H9 (cell line): Measurements from ENCODE around the gene CHPF. TPM values are rescaled to one million over a fixed set of nuclear protein-coding genes. Genes with fewer than 3 reads are reported as not detected.

Experiments
- DNase-seq: peaks from one replicate; pipeline ENCODE4 v3.0.0-alpha.2; 2017
- H2AFZ ChIP-seq: one replicate; pipeline ENCODE4 v1.6.1; 2013; ENCODE audit warnings: mild to moderate bottlenecking, low read length, control low read depth, moderate library complexity
- H2AK5ac ChIP-seq: 2 replicates; pipeline ENCODE4 v1.6.1; 2013; ENCODE audit warnings: low read length, control low read depth, mixed read lengths; ENCODE audit not compliant: insufficient read length
- H2BK120ac ChIP-seq: one replicate; pipeline ENCODE4 v1.6.1; 2013; ENCODE audit warnings: low read depth, mild to moderate bottlenecking, low read length, control low read depth, inconsistent platforms; ENCODE audit not compliant: poor library complexity, severe bottlenecking
- H2BK12ac ChIP-seq: 2 replicates; pipeline ENCODE4 v1.6.1; 2013; ENCODE audit warnings: low read length, control low read depth, mixed read lengths, low read depth; ENCODE audit not compliant: insufficient read length
- H2BK15ac ChIP-seq: 2 replicates; pipeline ENCODE4 v1.6.1; 2013; ENCODE audit warnings: low read depth, low read length, control low read depth
- H2BK20ac ChIP-seq: one replicate; pipeline ENCODE4 v1.6.1; 2013; ENCODE audit warnings: low read depth, mild to moderate bottlenecking, low read length, control low read depth, inconsistent platforms; ENCODE audit not compliant: poor library complexity, severe bottlenecking
- H2BK5ac ChIP-seq: 2 replicates; pipeline ENCODE4 v1.6.1; 2013; ENCODE audit warnings: low read length, control low read depth, mixed read lengths; ENCODE audit not compliant: insufficient read length
- H3K14ac ChIP-seq: 2 replicates; pipeline ENCODE4 v1.6.1; 2013; ENCODE audit warnings: low read length, control low read depth; ENCODE audit not compliant: insufficient read depth
- H3K18ac ChIP-seq: 2 replicates; pipeline ENCODE4 v1.6.1; 2013; ENCODE audit warnings: low read depth, mild to moderate bottlenecking, mixed read lengths, low read length, control low read depth; ENCODE audit not compliant: insufficient read length
- H3K23ac ChIP-seq: 2 replicates; pipeline ENCODE4 v1.6.1; 2013; ENCODE audit warnings: low read length, control low read depth, mixed read lengths, low read depth; ENCODE audit not compliant: insufficient read length
- H3K23me2 ChIP-seq: 2 replicates; pipeline ENCODE4 v1.6.1; 2013; ENCODE audit warnings: low read depth, mild to moderate bottlenecking, mixed read lengths, low read length, control low read depth; ENCODE audit not compliant: insufficient read length, poor library complexity, severe bottlenecking
- H3K27ac ChIP-seq: 2 replicates; pipeline ENCODE4 v1.5.1; 2013; ENCODE audit warnings: low read length, control low read depth, mixed read lengths, low read depth; ENCODE audit not compliant: insufficient read length
- H3K27me3 ChIP-seq: 2 replicates; pipeline ENCODE4 v1.6.1; 2013; ENCODE audit warnings: low read length, control low read depth, inconsistent platforms; ENCODE audit not compliant: insufficient read depth
- H3K4ac ChIP-seq: 2 replicates; pipeline ENCODE4 v1.6.1; 2013; ENCODE audit warnings: low read depth, mild to moderate bottlenecking, control low read depth, inconsistent platforms, low read length, moderate library complexity
- H3K4me1 ChIP-seq: 2 replicates; pipeline ENCODE4 v1.6.1; 2013; ENCODE audit warnings: low read length, control low read depth, inconsistent platforms; ENCODE audit not compliant: insufficient read depth
- H3K4me2 ChIP-seq: 2 replicates; pipeline ENCODE4 v1.6.1; 2013; ENCODE audit warnings: low read length, control low read depth, mixed read lengths; ENCODE audit not compliant: insufficient read length, insufficient read depth
- H3K56ac ChIP-seq: 2 replicates; pipeline ENCODE4 v1.6.1; 2013; ENCODE audit warnings: low read depth, mild to moderate bottlenecking, mixed read lengths, low read length, control low read depth; ENCODE audit not compliant: insufficient read length
- H3K79me1 ChIP-seq: 2 replicates; pipeline ENCODE4 v1.6.1; 2013; ENCODE audit warnings: low read depth, mild to moderate bottlenecking, moderate library complexity, low read length, control low read depth, inconsistent platforms; ENCODE audit not compliant: insufficient read depth, poor library complexity, severe bottlenecking
- H3K79me2 ChIP-seq: 2 replicates; pipeline ENCODE4 v1.6.1; 2013; ENCODE audit warnings: low read length, control low read depth, inconsistent platforms; ENCODE audit not compliant: insufficient read depth
- H3K9ac ChIP-seq: 2 replicates; pipeline ENCODE4 v1.6.1; 2013; ENCODE audit warnings: low read length, control low read depth, mixed read lengths; ENCODE audit not compliant: insufficient read length; ENCODE audit errors: extremely low read depth
- H3K9me3 ChIP-seq: one replicate; pipeline ENCODE4 v1.6.1; 2013; ENCODE audit warnings: low read depth, low read length, inconsistent platforms; ENCODE audit not compliant: control insufficient read depth
- H3T11ph ChIP-seq: one replicate; pipeline ENCODE4 v1.6.1; 2013; ENCODE audit warnings: mild to moderate bottlenecking, low read length, control low read depth, inconsistent platforms
- H4K20me1 ChIP-seq: one replicate; pipeline ENCODE4 v1.6.1; 2013; ENCODE audit not compliant: control insufficient read depth, insufficient read length, insufficient read depth
- H4K5ac ChIP-seq: 2 replicates; pipeline ENCODE4 v1.6.1; 2013; ENCODE audit warnings: low read depth, mild to moderate bottlenecking, mixed read lengths, low read length, control low read depth; ENCODE audit not compliant: insufficient read length
- H4K8ac ChIP-seq: replicated peaks from 2 replicates; pipeline ENCODE4 v1.6.1; 2013; ENCODE audit warnings: low read length, control low read depth, mixed read lengths, low read depth; ENCODE audit not compliant: insufficient read length
- H4K91ac ChIP-seq: 2 replicates; pipeline ENCODE4 v1.6.1; 2013; ENCODE audit warnings: low read depth, mild to moderate bottlenecking, moderate library complexity, mixed read lengths, low read length, control low read depth; ENCODE audit not compliant: insufficient read length
- H3K27ac Mint-ChIP-seq, 3 experiments: 2 replicates in 2 of 3; 3 replicates in 1 of 3; pipeline ENCODE4 v1.8.0; 2020 to 2021; ENCODE audit warnings: mixed read lengths in 3 of 3, mild to moderate bottlenecking in 1 of 3, moderate library complexity in 1 of 3
- H3K27me3 Mint-ChIP-seq: 2 replicates; pipeline ENCODE4 v1.8.0; 2021; ENCODE audit warnings: low read depth, mild to moderate bottlenecking, moderate library complexity, mixed read lengths
- H3K36me3 Mint-ChIP-seq, 3 experiments: 2 replicates in 2 of 3; 3 replicates in 1 of 3; pipeline ENCODE4 v1.8.0; 2020 to 2021; ENCODE audit warnings: low read depth in 3 of 3, mixed read lengths in 3 of 3; ENCODE audit not compliant: insufficient read depth in 1 of 3
- H3K4me1 Mint-ChIP-seq, 2 experiments: 2 replicates each; pipeline ENCODE4 v1.8.0; 2020; ENCODE audit warnings: mixed read lengths in 2 of 2
- H3K4me3 Mint-ChIP-seq, 2 experiments: 2 replicates in 1 of 2; 3 replicates in 1 of 2; pipeline ENCODE4 v1.8.0; 2020 to 2021; ENCODE audit warnings: mild to moderate bottlenecking in 2 of 2, mixed read lengths in 2 of 2, moderate library complexity in 1 of 2
- H3K9me3 Mint-ChIP-seq, 2 experiments: 2 replicates in 1 of 2; 3 replicates in 1 of 2; pipeline ENCODE4 v1.8.0; 2020; ENCODE audit warnings: mild to moderate bottlenecking in 2 of 2, mixed read lengths in 2 of 2, moderate library complexity in 1 of 2
- WGBS: extraction: QIAGEN DNeasy Blood & Tissue Kit; methylation state at CpG from one replicate; pipeline ENCODE4 v1.1.7; 2013; ENCODE audit warnings: missing lambda C conversion rate, low lambda C conversion rate, mixed read lengths; ENCODE audit not compliant: insufficient read length; ENCODE audit errors: extremely low coverage; 5-methylcytosine and 5-hydroxymethylcytosine counted together
- total RNA-seq: library from RNA; stranded (reverse); gene quantifications from 2 replicates; pipeline ENCODE4 v1.2.1, GENCODE V29; 2021
- TF ChIP-seq, protein P1 (sequence below): fragments of 200-600 bp; sonication (generic); conservative IDR thresholded peaks from 3 replicates; pipeline ENCODE4 v1.8.0; 2021; ENCODE audit warnings: antibody characterized with exemption, mild to moderate bottlenecking

Gene CHPF
- total RNA-seq, 1 experiment from 2014 or later, result 46.5 TPM

DNA sequence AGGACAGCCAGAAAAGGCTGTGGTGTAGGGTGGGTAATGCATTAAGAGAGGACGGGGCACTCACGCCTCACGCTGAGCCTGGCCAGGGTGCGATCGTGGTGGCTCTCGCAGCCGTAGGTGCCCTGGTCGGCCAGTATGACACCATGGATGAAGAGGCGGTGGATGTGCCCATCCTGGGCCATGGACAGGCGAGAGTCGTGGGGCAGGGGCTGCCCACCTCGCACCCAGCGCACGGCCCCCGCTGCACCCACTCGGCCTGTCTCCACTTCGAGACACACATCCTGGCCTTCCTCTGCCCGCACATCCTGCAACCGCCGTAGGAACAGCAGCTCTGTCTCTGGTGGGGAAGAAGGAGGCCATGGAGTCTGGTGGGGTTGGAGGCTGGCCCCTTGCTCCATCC lies 12.3 kb upstream of the CHPF start:
- no peak overlapping the region for H3K9ac ChIP-seq
- H3T11ph ChIP-seq, result no peak overlapping the region
- no peak overlapping the region for H3K27ac Mint-ChIP-seq
- H3K9me3 Mint-ChIP-seq, result no peaks in the 10 kb centered on the region; a peak in 1 of 5 replicates
- no peak overlapping the region for H3K14ac ChIP-seq
- H3K4me2 ChIP-seq, result no peak overlapping the region
- H3K4me1 ChIP-seq, result peaks cover 10% of the 10 kb centered on the region; the same call in 1 of the 2 replicates
- no peak overlapping the region for H2BK20ac ChIP-seq
- H3K79me1 ChIP-seq, result no peaks in the 10 kb centered on the region
- WGBS, result no CpG with 5 or more reads among the region's 20 CpGs
- no peak overlapping the region for H3K4me3 Mint-ChIP-seq
- no peaks in the 10 kb centered on the region for H3K9me3 ChIP-seq
- no peak overlapping the region for H2BK5ac ChIP-seq
- no peaks in the 10 kb centered on the region for H3K79me2 ChIP-seq
- no peak overlapping the region for H4K5ac ChIP-seq
- H2BK15ac ChIP-seq, result no peak overlapping the region
- no peak overlapping the region for H3K23ac ChIP-seq
- H2AFZ ChIP-seq, result no peak overlapping the region
- H4K91ac ChIP-seq, result no peak overlapping the region
- H3K4me1 Mint-ChIP-seq, result peaks cover 14 to 24% of the 10 kb centered on the region in 2 experiments
- H3K27ac ChIP-seq, result no peak overlapping the region
- H4K8ac ChIP-seq, result no peak overlapping the region
- no peaks in the 10 kb centered on the region for H4K20me1 ChIP-seq
- H3K56ac ChIP-seq, result no peak overlapping the region
- H2BK12ac ChIP-seq, result no peak overlapping the region
- no peak overlapping the region for H2AK5ac ChIP-seq
- H3K36me3 Mint-ChIP-seq, result peaks cover 14 to 37% (median 37%) of the 10 kb centered on the region in 3 experiments
- H3K27me3 ChIP-seq, result peaks cover 4% of the 10 kb centered on the region; the same call in 1 of the 2 replicates
- H3K4ac ChIP-seq, result no peak overlapping the region
- no peak for DNase-seq
- peaks cover 11% of the 10 kb centered on the region for H3K23me2 ChIP-seq
- TF ChIP-seq, protein P1, sequence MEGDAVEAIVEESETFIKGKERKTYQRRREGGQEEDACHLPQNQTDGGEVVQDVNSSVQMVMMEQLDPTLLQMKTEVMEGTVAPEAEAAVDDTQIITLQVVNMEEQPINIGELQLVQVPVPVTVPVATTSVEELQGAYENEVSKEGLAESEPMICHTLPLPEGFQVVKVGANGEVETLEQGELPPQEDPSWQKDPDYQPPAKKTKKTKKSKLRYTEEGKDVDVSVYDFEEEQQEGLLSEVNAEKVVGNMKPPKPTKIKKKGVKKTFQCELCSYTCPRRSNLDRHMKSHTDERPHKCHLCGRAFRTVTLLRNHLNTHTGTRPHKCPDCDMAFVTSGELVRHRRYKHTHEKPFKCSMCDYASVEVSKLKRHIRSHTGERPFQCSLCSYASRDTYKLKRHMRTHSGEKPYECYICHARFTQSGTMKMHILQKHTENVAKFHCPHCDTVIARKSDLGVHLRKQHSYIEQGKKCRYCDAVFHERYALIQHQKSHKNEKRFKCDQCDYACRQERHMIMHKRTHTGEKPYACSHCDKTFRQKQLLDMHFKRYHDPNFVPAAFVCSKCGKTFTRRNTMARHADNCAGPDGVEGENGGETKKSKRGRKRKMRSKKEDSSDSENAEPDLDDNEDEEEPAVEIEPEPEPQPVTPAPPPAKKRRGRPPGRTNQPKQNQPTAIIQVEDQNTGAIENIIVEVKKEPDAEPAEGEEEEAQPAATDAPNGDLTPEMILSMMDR, result no peak
- peaks cover 26% of the 10 kb centered on the region for H3K27me3 Mint-ChIP-seq
- H3K18ac ChIP-seq, result no peak overlapping the region
- H2BK120ac ChIP-seq, result no peak overlapping the region
